ENCODE results near the gene TBPL1. TPM values are rescaled to one million over a fixed set of nuclear protein-coding genes. Genes with fewer than 3 reads are reported as not detected.
A peak's percentile ranks its signal among the peaks of the same experiment; 100 is the strongest.

TBPL1 gene
- total RNA-seq, 1 donor from 2014 or later: 27.7 TPM

DNA sequence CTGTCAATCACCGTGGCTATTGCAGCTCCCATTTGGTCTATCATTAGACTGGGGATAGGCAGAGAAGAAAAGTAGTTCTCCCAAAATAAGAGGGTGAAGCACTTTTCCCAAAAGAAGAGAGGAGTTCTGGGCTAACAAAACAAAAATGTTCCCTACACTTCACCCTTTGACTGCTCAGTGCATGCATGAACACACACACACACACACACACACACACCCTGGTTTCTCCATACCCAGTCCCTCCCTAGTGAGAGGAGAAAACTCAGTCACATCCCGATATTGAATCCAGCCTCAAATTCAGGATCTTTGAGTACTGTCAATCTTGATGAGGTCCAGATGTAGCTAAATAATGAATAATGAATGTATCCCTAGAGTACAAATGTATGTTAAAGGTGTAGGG is 4.6 kb upstream of the TBPL1 start:
- H3K4me3 ChIP-seq (ENCODE audit: low read depth, low read length): no peak overlapping the region
- no peak for TF ChIP-seq CTCF (IDR thresholded peaks at IDR 0.05; ENCODE audit: insufficient read depth, low read length, poor library complexity, severe bottlenecking)
- no peak for DNase-seq (ENCODE audit: low read depth)
- no peaks in the 10 kb centered on the region for H3K36me3 ChIP-seq (ENCODE audit: control insufficient read depth, insufficient read depth, low read length)
- H3K27me3 ChIP-seq (ENCODE audit: control insufficient read depth, insufficient read depth, low read length): no peaks in the 10 kb centered on the region

DNA sequence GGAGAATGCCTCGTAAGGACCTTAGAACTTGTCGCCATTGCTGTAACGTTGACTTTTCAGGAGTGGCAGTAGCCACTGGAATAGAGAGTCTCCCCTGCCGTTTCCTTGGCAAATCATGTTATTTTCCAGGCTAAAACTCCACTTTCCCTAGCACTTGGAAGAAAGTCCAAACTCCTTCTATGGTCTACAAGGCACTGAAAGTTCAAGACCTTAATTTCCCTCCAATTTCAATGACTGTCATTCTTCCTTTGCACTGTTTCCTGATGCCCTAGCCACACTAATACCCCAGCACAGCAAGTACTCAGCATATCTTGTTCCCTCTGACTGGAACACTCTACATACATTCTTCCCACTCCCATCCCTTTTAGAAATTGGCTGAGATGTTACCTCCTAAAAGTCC is 1.8 kb upstream of the TBPL1 start:
- TF ChIP-seq CTCF (IDR thresholded peaks at IDR 0.05; ENCODE audit: insufficient read depth, low read length, poor library complexity, severe bottlenecking): no peak
- H3K4me3 ChIP-seq (ENCODE audit: low read depth, low read length): no peak overlapping the region
- no peaks in the 10 kb centered on the region for H3K27me3 ChIP-seq (ENCODE audit: control insufficient read depth, insufficient read depth, low read length)
- H3K36me3 ChIP-seq (ENCODE audit: control insufficient read depth, insufficient read depth, low read length): no peaks in the 10 kb centered on the region
- no peak for DNase-seq (ENCODE audit: low read depth)

GRCh38 chr6:133951881-133952814 is 876 bp upstream of the TBPL1 start:
- Histone ChIP-seq H3K4me3 (ENCODE audit: low read depth, low read length) (peak overlapping the region; percentile 83), H3K36me3 (ENCODE audit: control insufficient read depth, insufficient read depth, low read length) (no peaks in the 10 kb centered on the region), H3K27me3 (ENCODE audit: control insufficient read depth, insufficient read depth, low read length) (no peaks in the 10 kb centered on the region)
- TF ChIP-seq CTCF (IDR thresholded peaks at IDR 0.05; ENCODE audit: insufficient read depth, low read length, poor library complexity, severe bottlenecking): peak; percentile 15
- no peak for DNase-seq (ENCODE audit: low read depth)

- no peaks in the 10 kb centered on the region for H3K27me3 ChIP-seq (ENCODE audit: control insufficient read depth, insufficient read depth, low read length)
Measured at GRCh38 chr6:133953634-133954415, 801 bp downstream of the TBPL1 start.

More at GRCh38 chr6:133953634-133954415, 801 bp downstream of the TBPL1 start:
- peak overlapping the region; percentile 83 for H3K4me3 ChIP-seq (ENCODE audit: low read depth, low read length)
- H3K36me3 ChIP-seq (ENCODE audit: control insufficient read depth, insufficient read depth, low read length): no peaks in the 10 kb centered on the region
- no peak for DNase-seq (ENCODE audit: low read depth)
- TF ChIP-seq CTCF (IDR thresholded peaks at IDR 0.05; ENCODE audit: insufficient read depth, low read length, poor library complexity, severe bottlenecking): no peak

All from kidney epithelial cell (primary cell).